ENCODE measurements around the gene SLC35F3. TPM values are rescaled to one million over a fixed set of nuclear protein-coding genes. Genes with fewer than 3 reads are reported as not detected.

The SLC35F3 gene
- polyA plus RNA-seq, 1 of the 3 experiments (the other 2 are of a cell fraction) = 0.87 TPM

DNA sequence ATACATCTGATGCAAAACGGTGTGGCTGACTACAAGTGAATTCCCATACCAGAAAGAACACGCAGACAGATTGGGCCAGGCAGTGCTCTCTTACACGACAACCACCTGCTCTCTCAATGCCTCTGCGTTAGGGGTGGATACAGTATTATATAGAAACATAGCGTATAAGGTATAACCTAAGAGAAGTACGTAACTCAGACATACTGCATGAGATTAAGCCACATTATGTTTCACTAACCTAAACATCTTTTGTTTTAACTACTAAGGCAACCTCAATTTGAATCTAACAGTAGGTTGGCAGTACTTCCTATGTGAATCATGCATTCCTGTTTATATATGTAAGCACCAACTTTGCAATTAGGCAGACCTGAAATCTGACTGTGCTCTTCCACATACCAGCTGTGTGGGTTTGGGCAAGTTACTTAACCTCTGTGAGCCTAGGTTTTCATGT lies 410.6 kb downstream of the SLC35F3 start:
- WGBS (ENCODE audit: low lambda C conversion rate) = 92% methylated on average over 6 of the region's 6 CpGs
- TF ChIP-seq, protein P1, sequence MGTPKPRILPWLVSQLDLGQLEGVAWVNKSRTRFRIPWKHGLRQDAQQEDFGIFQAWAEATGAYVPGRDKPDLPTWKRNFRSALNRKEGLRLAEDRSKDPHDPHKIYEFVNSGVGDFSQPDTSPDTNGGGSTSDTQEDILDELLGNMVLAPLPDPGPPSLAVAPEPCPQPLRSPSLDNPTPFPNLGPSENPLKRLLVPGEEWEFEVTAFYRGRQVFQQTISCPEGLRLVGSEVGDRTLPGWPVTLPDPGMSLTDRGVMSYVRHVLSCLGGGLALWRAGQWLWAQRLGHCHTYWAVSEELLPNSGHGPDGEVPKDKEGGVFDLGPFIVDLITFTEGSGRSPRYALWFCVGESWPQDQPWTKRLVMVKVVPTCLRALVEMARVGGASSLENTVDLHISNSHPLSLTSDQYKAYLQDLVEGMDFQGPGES (IDR thresholded peaks at IDR 0.05; ENCODE audit: low read depth, low read length) = no peak
- TF ChIP-seq SIN3A (IDR thresholded peaks at IDR 0.05; ENCODE audit: borderline replicate concordance, low read depth, low read length) (no peak), NFIC (IDR thresholded peaks at IDR 0.05; ENCODE audit: borderline replicate concordance) (peak; percentile 40; the same call in 1 of the 2 replicates), JUND (IDR thresholded peaks at IDR 0.05) (peak; percentile 67), TAF1 (IDR thresholded peaks at IDR 0.05; ENCODE audit: borderline replicate concordance, low read depth, low read length) (no peak), FOSL2 (IDR thresholded peaks at IDR 0.05; ENCODE audit: borderline replicate concordance, low read depth) (peak; percentile 80; the same call in 1 of the 2 replicates), TCF12 (IDR thresholded peaks at IDR 0.05) (peak; percentile 73)

DNA sequence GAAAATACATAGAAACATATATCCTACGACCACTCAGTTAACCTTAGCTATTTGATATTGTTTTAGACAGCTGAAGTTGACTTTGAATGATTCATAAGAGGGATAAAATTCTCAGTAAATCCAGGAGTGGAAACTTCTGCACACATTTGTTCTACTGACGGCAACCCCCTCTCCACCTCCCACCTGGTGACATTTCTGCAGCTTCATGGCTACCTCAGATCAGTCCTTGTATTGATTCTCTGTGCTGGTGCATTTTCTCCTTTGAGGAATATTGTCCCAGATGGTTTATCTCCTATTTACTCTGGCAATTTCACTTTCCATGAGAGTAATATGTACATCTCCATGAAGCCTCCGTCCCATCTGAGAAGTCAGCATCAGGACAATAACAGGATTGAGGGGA lies 411.1 kb downstream of the SLC35F3 start:
- H3K27me3 ChIP-seq (ENCODE audit: insufficient read depth) = no peaks in the 10 kb centered on the region
- ChIA-PET CTCF (interaction anchor here (1.1 to 8.0 kb wide), 4 partner anchors 11 to 102 kb away, joined by 4 to 102 read pairs (median 10); no protein-coding TSS in a partner anchor), POLR2A (no interaction called here)
- H3K4me3 ChIP-seq (ENCODE audit: low read depth in 2 of 2, low read length in 1 of 2) = no peak overlapping the region
- peaks cover 4% of the 10 kb centered on the region for H3F3A ChIP-seq (replicated peaks; ENCODE audit: insufficient read depth)
- H3K4me1 ChIP-seq (ENCODE audit: control insufficient read depth in 1 of 2, insufficient read depth in 2 of 2, low read depth in 1 of 2, low read length in 1 of 2) = peaks cover 0 to 14% of the 10 kb centered on the region in 2 experiments; a peak in 2 of 4 replicates
- H3K79me2 ChIP-seq (ENCODE audit: insufficient read depth) = no peaks in the 10 kb centered on the region
- H4K20me1 ChIP-seq (ENCODE audit: insufficient read depth) = no peaks in the 10 kb centered on the region
- 64% methylated on average over 3 of the region's 3 CpGs for WGBS (ENCODE audit: low lambda C conversion rate)
- peak overlapping the region in 1 of 2 experiments; percentile 55; a peak in 2 of 4 replicates for H3K27ac ChIP-seq (ENCODE audit: low read depth in 2 of 2, low read length in 1 of 2)
- H3K36me3 ChIP-seq (replicated peaks in 1 of 2; ENCODE audit: control insufficient read depth in 1 of 2, insufficient read depth in 2 of 2, low read length in 1 of 2) = no peaks in the 10 kb centered on the region
- no peak overlapping the region for H3K9ac ChIP-seq
- 0 out of 2 replicates have a peak overlapping the region, but pooled peaks have one; percentile 5 for H2AFZ ChIP-seq (ENCODE audit: low read depth)
- DNase-seq = no peak
- H3K4me2 ChIP-seq = peak overlapping the region; percentile 26; the same call in 1 of the 2 replicates
- no peaks in the 10 kb centered on the region for H3K9me3 ChIP-seq
- TF ChIP-seq, protein P2, sequence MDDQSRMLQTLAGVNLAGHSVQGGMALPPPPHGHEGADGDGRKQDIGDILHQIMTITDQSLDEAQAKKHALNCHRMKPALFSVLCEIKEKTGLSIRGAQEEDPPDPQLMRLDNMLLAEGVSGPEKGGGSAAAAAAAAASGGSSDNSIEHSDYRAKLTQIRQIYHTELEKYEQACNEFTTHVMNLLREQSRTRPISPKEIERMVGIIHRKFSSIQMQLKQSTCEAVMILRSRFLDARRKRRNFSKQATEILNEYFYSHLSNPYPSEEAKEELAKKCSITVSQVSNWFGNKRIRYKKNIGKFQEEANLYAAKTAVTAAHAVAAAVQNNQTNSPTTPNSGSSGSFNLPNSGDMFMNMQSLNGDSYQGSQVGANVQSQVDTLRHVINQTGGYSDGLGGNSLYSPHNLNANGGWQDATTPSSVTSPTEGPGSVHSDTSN (IDR thresholded peaks at IDR 0.05) = no peak; the same call in 1 of the 2 replicates
- TF ChIP-seq CHD2 (IDR thresholded peaks at IDR 0.05; ENCODE audit: low read length, partially characterized antibody) (no peak), ELF1 (IDR thresholded peaks at IDR 0.05) (no peak), NRF1 (IDR thresholded peaks at IDR 0.05; ENCODE audit: low read depth, low read length) (no peak)
- TF ChIP-seq, protein P3, sequence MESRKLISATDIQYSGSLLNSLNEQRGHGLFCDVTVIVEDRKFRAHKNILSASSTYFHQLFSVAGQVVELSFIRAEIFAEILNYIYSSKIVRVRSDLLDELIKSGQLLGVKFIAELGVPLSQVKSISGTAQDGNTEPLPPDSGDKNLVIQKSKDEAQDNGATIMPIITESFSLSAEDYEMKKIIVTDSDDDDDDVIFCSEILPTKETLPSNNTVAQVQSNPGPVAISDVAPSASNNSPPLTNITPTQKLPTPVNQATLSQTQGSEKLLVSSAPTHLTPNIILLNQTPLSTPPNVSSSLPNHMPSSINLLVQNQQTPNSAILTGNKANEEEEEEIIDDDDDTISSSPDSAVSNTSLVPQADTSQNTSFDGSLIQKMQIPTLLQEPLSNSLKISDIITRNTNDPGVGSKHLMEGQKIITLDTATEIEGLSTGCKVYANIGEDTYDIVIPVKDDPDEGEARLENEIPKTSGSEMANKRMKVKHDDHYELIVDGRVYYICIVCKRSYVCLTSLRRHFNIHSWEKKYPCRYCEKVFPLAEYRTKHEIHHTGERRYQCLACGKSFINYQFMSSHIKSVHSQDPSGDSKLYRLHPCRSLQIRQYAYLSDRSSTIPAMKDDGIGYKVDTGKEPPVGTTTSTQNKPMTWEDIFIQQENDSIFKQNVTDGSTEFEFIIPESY (IDR thresholded peaks at IDR 0.05; ENCODE audit: borderline replicate concordance, low read depth) = no peak
- H3K9me2 ChIP-seq = no peaks in the 10 kb centered on the region

More for the DNA sequence above, 410.6 kb downstream of the SLC35F3 start:
- H3K4me3 ChIP-seq (ENCODE audit: low read depth in 2 of 2, low read length in 1 of 2) = no peak overlapping the region
- peaks cover 5% of the 10 kb centered on the region for H3F3A ChIP-seq (replicated peaks; ENCODE audit: insufficient read depth)
- peak overlapping the region in 1 of 2 experiments; percentile 55; a peak in 2 of 4 replicates for H3K27ac ChIP-seq (ENCODE audit: low read depth in 2 of 2, low read length in 1 of 2)
- H3K4me2 ChIP-seq = peak overlapping the region; percentile 26; the same call in 1 of the 2 replicates
- H3K4me1 ChIP-seq (ENCODE audit: control insufficient read depth in 1 of 2, insufficient read depth in 2 of 2, low read depth in 1 of 2, low read length in 1 of 2) = peaks cover 0 to 18% of the 10 kb centered on the region in 2 experiments; a peak in 2 of 4 replicates
- H3K9ac ChIP-seq = 0 out of 2 replicates have a peak overlapping the region, but pooled peaks have one; percentile 6
- H3K9me2 ChIP-seq = no peaks in the 10 kb centered on the region
- H3K79me2 ChIP-seq (ENCODE audit: insufficient read depth) = no peaks in the 10 kb centered on the region
- no peaks in the 10 kb centered on the region for H3K36me3 ChIP-seq (replicated peaks in 1 of 2; ENCODE audit: control insufficient read depth in 1 of 2, insufficient read depth in 2 of 2, low read length in 1 of 2)
- peak overlapping the region; percentile 5; the same call in 1 of the 2 replicates for H2AFZ ChIP-seq (ENCODE audit: low read depth)
- ChIA-PET CTCF (interaction anchor here (1.2 to 8.0 kb wide), 3 partner anchors 12 to 136 kb away, joined by 3 to 102 read pairs (median 5); no protein-coding TSS in a partner anchor), POLR2A (no interaction called here)
- no peaks in the 10 kb centered on the region for H3K27me3 ChIP-seq (ENCODE audit: insufficient read depth)
- H4K20me1 ChIP-seq (ENCODE audit: insufficient read depth) = no peaks in the 10 kb centered on the region
- H3K9me3 ChIP-seq = no peaks in the 10 kb centered on the region
- DNase-seq = no peak

All from SK-N-SH (cell line).